Stomach (tissue), 4 donors: Measurements from ENCODE around the gene SERAC1.

Source experiments
- POLR2A ChIP-seq, 4 donors: fragments of 450-650 bp; IDR thresholded peaks; one replicate each; pipeline ENCODE4 v1.6.1; 2016; ENCODE audit warnings: antibody characterized with exemption in 4 of 4, control low read depth in 2 of 4, mild to moderate bottlenecking in 1 of 4, moderate library complexity in 1 of 4
- TF ChIP-seq, protein P1 (sequence below), 7 experiments: fragments of 450-650 bp in 4 of 7; fragments of 200-600 bp in 3 of 7; sonication (generic) in 3 of 7; IDR thresholded peaks; one replicate each; pipeline ENCODE4 v1.5.1; 2016 to 2019; ENCODE audit warnings: antibody characterized with exemption in 7 of 7, control low read depth in 2 of 7, mild to moderate bottlenecking in 1 of 7

DNA sequence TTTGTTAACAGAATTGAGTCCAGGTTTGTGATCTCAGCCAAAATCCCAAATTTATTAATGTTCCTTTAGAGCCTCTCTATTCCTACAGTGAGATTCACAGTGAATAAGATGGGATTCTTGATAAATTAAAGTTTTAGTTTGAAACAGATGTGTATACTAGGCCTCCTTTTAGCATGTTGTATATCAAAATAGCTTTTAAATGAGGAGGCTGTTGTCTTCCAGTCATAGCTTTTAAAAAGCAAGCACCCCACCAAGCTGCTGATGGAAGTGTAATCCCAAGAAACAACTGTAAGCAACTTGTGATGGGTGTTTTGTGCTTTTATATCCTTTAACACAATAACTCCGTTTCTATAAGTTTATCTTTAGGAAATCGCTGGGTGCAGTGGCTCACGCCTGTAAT, 7.0 kb upstream of the SERAC1 start:
- TF ChIP-seq POLR2A (IDR thresholded peaks at IDR 0.05): no peak
- TF ChIP-seq, protein P1, sequence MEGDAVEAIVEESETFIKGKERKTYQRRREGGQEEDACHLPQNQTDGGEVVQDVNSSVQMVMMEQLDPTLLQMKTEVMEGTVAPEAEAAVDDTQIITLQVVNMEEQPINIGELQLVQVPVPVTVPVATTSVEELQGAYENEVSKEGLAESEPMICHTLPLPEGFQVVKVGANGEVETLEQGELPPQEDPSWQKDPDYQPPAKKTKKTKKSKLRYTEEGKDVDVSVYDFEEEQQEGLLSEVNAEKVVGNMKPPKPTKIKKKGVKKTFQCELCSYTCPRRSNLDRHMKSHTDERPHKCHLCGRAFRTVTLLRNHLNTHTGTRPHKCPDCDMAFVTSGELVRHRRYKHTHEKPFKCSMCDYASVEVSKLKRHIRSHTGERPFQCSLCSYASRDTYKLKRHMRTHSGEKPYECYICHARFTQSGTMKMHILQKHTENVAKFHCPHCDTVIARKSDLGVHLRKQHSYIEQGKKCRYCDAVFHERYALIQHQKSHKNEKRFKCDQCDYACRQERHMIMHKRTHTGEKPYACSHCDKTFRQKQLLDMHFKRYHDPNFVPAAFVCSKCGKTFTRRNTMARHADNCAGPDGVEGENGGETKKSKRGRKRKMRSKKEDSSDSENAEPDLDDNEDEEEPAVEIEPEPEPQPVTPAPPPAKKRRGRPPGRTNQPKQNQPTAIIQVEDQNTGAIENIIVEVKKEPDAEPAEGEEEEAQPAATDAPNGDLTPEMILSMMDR (IDR thresholded peaks at IDR 0.05): no peak
